Chondrocyte (in vitro differentiated cells): ENCODE results near the gene LGI2. TPM values are rescaled to one million over a fixed set of nuclear protein-coding genes. Genes with fewer than 3 reads are reported as not detected.
"Not testable (repeated sequence)": the region's sequence is repeated elsewhere in the genome, so short reads cannot be mapped to it uniquely, and the experiment has no call there.

ENCODE experiments used
- DNase-seq: peaks from one replicate; pipeline ENCODE4 v3.0.0; 2021; ENCODE audit warnings: mixed read lengths, low spot score
- H3K27ac Mint-ChIP-seq: one replicate; pipeline ENCODE4 v1.8.0; 2021; ENCODE audit warnings: mild to moderate bottlenecking, moderate library complexity, mixed read lengths; ENCODE audit not compliant: unreplicated experiment
- H3K27me3 Mint-ChIP-seq: 2 replicates; pipeline ENCODE4 v1.8.0; 2021; ENCODE audit warnings: low read depth, mixed read lengths
- H3K36me3 Mint-ChIP-seq: 2 replicates; pipeline ENCODE4 v1.8.0; 2021; ENCODE audit warnings: low read depth, mixed read lengths
- H3K4me1 Mint-ChIP-seq: 2 replicates; pipeline ENCODE4 v1.8.0; 2021; ENCODE audit warnings: low read depth, mild to moderate bottlenecking, mixed read lengths
- H3K4me3 Mint-ChIP-seq: one replicate; pipeline ENCODE4 v1.8.0; 2021; ENCODE audit warnings: mild to moderate bottlenecking, moderate library complexity, mixed read lengths; ENCODE audit not compliant: unreplicated experiment
- H3K9me3 Mint-ChIP-seq: 2 replicates; pipeline ENCODE4 v1.8.0; 2021; ENCODE audit warnings: low read depth, mixed read lengths
- CTCF ChIP-seq: fragments of 200-600 bp; sonication (generic); IDR thresholded peaks from 2 replicates; pipeline ENCODE4 v1.5.0; 2021; ENCODE audit warnings: antibody characterized with exemption, mild to moderate bottlenecking, moderate library complexity
- total RNA-seq: library from RNA; stranded (reverse); gene quantifications from 3 replicates; pipeline ENCODE4 v1.2.1, GENCODE V29; 2021

LGI2 gene
- total RNA-seq, 1 donor from 2014 or later, result 0.30 TPM

- Mint-ChIP-seq H3K4me3 (no peak overlapping the region), H3K36me3 (no peaks in the 10 kb centered on the region), H3K4me1 (no peaks in the 10 kb centered on the region), H3K9me3 (no peaks in the 10 kb centered on the region), H3K27me3 (peaks cover 21% of the 10 kb centered on the region), H3K27ac (no peak overlapping the region)
- DNase-seq, result no peak
- no peak for TF ChIP-seq CTCF
These were observed 34.7 kb upstream of the LGI2 start for GRCh38 chr4:25065431-25065858.

GRCh38 chr4:25064447-25064846 lies 33.7 kb upstream of the LGI2 start:
- not testable (repeated sequence) for DNase-seq, H3K4me3 Mint-ChIP-seq, H3K9me3 Mint-ChIP-seq, H3K4me1 Mint-ChIP-seq, H3K36me3 Mint-ChIP-seq, H3K27ac Mint-ChIP-seq
- H3K27me3 Mint-ChIP-seq, result peaks cover 22% of the 10 kb centered on the region

- H3K4me1 Mint-ChIP-seq, result no peaks in the 10 kb centered on the region
- no peaks in the 10 kb centered on the region for H3K36me3 Mint-ChIP-seq
- H3K27me3 Mint-ChIP-seq, result peaks cover 22% of the 10 kb centered on the region
- H3K9me3 Mint-ChIP-seq, result no peaks in the 10 kb centered on the region
- H3K4me3 Mint-ChIP-seq, result no peak overlapping the region
- no peak overlapping the region for H3K27ac Mint-ChIP-seq
- TF ChIP-seq CTCF, result no peak
- DNase-seq, result no peak
These were observed 32.4 kb upstream of the LGI2 start for GRCh38 chr4:25063116-25063515.

GRCh38 chr4:25062098-25062497 lies 31.4 kb upstream of the LGI2 start:
- no peak for DNase-seq
- no peaks in the 10 kb centered on the region for H3K4me1 Mint-ChIP-seq
- no peak overlapping the region for H3K4me3 Mint-ChIP-seq
- peaks cover 25% of the 10 kb centered on the region for H3K27me3 Mint-ChIP-seq
- no peak overlapping the region for H3K27ac Mint-ChIP-seq
- TF ChIP-seq CTCF, result no peak
- no peaks in the 10 kb centered on the region for H3K36me3 Mint-ChIP-seq
- no peaks in the 10 kb centered on the region for H3K9me3 Mint-ChIP-seq

GRCh38 chr4:25061602-25062001 lies 30.9 kb upstream of the LGI2 start:
- Mint-ChIP-seq H3K27me3 (peaks cover 27% of the 10 kb centered on the region), H3K4me1 (no peaks in the 10 kb centered on the region), H3K36me3 (no peaks in the 10 kb centered on the region), H3K27ac (no peak overlapping the region), H3K4me3 (no peak overlapping the region), H3K9me3 (no peaks in the 10 kb centered on the region)
- DNase-seq, result no peak
- no peak for TF ChIP-seq CTCF

- no peak for DNase-seq
- Mint-ChIP-seq H3K36me3 (no peaks in the 10 kb centered on the region), H3K9me3 (no peaks in the 10 kb centered on the region), H3K27ac (no peak overlapping the region), H3K27me3 (peaks cover 33% of the 10 kb centered on the region), H3K4me1 (no peaks in the 10 kb centered on the region), H3K4me3 (no peak overlapping the region)
- no peak for TF ChIP-seq CTCF
These were observed 30.2 kb upstream of the LGI2 start for GRCh38 chr4:25060963-25061340.
